Transverse colon (tissue), 4 donors: Measurements from ENCODE around the gene PHF21B. TPM values are rescaled to one million over a fixed set of nuclear protein-coding genes. Genes with fewer than 3 reads are reported as not detected.

Source experiments
- DNase-seq: peaks from one replicate; pipeline ENCODE4 v3.0.0-alpha.2; 2019
- H3K27ac ChIP-seq, 4 donors: fragments of 200-600 bp; sonication (generic); 2 replicates each; pipeline ENCODE4 v1.5.1; 2016 to 2018; ENCODE audit warnings: inconsistent platforms in 4 of 4
- H3K27me3 ChIP-seq: fragments of 200-600 bp; sonication (generic); 2 replicates; pipeline ENCODE4 v1.5.1; 2017; ENCODE audit warnings: inconsistent platforms
- H3K36me3 ChIP-seq, 4 donors: fragments of 200-600 bp; sonication (generic); 2 replicates each; pipeline ENCODE4 v1.5.1; 2017 to 2019; ENCODE audit warnings: inconsistent platforms in 4 of 4
- H3K4me1 ChIP-seq, 4 donors: fragments of 200-600 bp; sonication (generic); 2 replicates each; pipeline ENCODE4 v1.5.1; 2017 to 2020; ENCODE audit warnings: inconsistent platforms in 4 of 4
- H3K4me3 ChIP-seq, 4 donors: fragments of 200-600 bp; sonication (generic); 1 replicate in 1 of 4; 2 replicates in 3 of 4; pipeline versions ENCODE4 v1.5.1 to v1.6.1; 2017 to 2019; ENCODE audit warnings: inconsistent platforms in 4 of 4
- H3K9me3 ChIP-seq, 2 donors: fragments of 200-600 bp; sonication (generic); 2 replicates each; pipeline ENCODE4 v1.5.1; 2017 to 2019; ENCODE audit warnings: inconsistent platforms in 2 of 2
- CTCF ChIP-seq, 5 experiments: fragments of 200-600 bp in 3 of 5; fragments of 450-650 bp in 2 of 5; sonication (generic) in 3 of 5; IDR thresholded peaks; 1 replicate in 2 of 5; 2 replicates in 3 of 5; pipeline ENCODE4 v1.5.1; 2016 to 2017; ENCODE audit warnings: antibody characterized with exemption in 5 of 5, inconsistent platforms in 3 of 5, mild to moderate bottlenecking in 2 of 5, moderate library complexity in 1 of 5
- EP300 ChIP-seq: sonication (generic); formaldehyde crosslinking; IDR thresholded peaks from one replicate; pipeline ENCODE4 v1.6.1; 2017; ENCODE audit warnings: antibody characterized with exemption, low read depth
- POLR2A ChIP-seq: fragments of 450-650 bp; IDR thresholded peaks from one replicate; pipeline ENCODE4 v1.6.1; 2016; ENCODE audit warnings: antibody characterized with exemption, mild to moderate bottlenecking, moderate library complexity
- POLR2AphosphoS5 ChIP-seq, 3 donors: sonication (generic); formaldehyde crosslinking; IDR thresholded peaks; one replicate each; pipeline ENCODE4 v1.6.1; 2016; ENCODE audit warnings: antibody characterized with exemption in 3 of 3
- WGBS, 2 donors: methylation state at CpG; one replicate each; pipeline ENCODE4 v1.1.5; 2018; ENCODE audit warnings: low coverage in 1 of 2; 5-methylcytosine and 5-hydroxymethylcytosine counted together
- in situ Hi-C, 4 donors: fragments of 200-750 bp; cut with MboI; loops; one replicate each; pipeline versions ENCODE4 v1.15.0 to v1.15.1; 2017; ENCODE audit warnings: low sequenced_read_pairs in 3 of 4, low pct_ligation_motif_present in 1 of 4, low pct_unique_long_range_greater_than_20kb in 1 of 4
- intact Hi-C: fragments of 100-400 bp; cut with DNase I; formaldehyde crosslinking; loops from one replicate; pipeline ENCODE4 v1.15.1; 2023; ENCODE audit warnings: low total_unique reads
- total RNA-seq, 4 donors: library from RNA; depleted of rRNA; stranded (reverse); fragments of >200 nt; gene quantifications; one replicate each; pipeline ENCODE4 v1.1.0, GENCODE V29; 2016

PHF21B gene
- total RNA-seq, 4 donors from 2014 or later = not detected

GRCh38 chr22:44894321-44894720, 115.5 kb downstream of the PHF21B start:
- H3K4me3 ChIP-seq = no peak overlapping the region
- no peak for DNase-seq
- H3K27me3 ChIP-seq = no peaks in the 10 kb centered on the region
- no peaks in the 10 kb centered on the region for H3K9me3 ChIP-seq
- no peak for TF ChIP-seq POLR2AphosphoS5 (IDR thresholded peaks at IDR 0.05)
- no peak for TF ChIP-seq POLR2A
- 84 to 88% methylated on average over 3 to 11 of the region's 12 CpGs for WGBS, 2 donors
- intact Hi-C loops = no loop called here
- H3K4me1 ChIP-seq = no peaks in the 10 kb centered on the region
- no peak overlapping the region for H3K27ac ChIP-seq
- in situ Hi-C loops = no loop called here
- no peaks in the 10 kb centered on the region for H3K36me3 ChIP-seq

GRCh38 chr22:44893731-44894080, 116.1 kb downstream of the PHF21B start:
- in situ Hi-C loops = no loop called here
- no peak overlapping the region for H3K4me3 ChIP-seq
- H3K36me3 ChIP-seq = no peaks in the 10 kb centered on the region
- TF ChIP-seq CTCF (IDR thresholded peaks at IDR 0.05) = no peak
- TF ChIP-seq POLR2AphosphoS5 (IDR thresholded peaks at IDR 0.05) = no peak
- TF ChIP-seq EP300 = no peak
- no peak for TF ChIP-seq POLR2A
- WGBS, 2 donors = 33 to 72% methylated on average over 1 to 7 of the region's 7 CpGs
- H3K27ac ChIP-seq = no peak overlapping the region
- intact Hi-C loops = no loop called here
- no peaks in the 10 kb centered on the region for H3K4me1 ChIP-seq
- H3K27me3 ChIP-seq = no peaks in the 10 kb centered on the region
- peak; percentile 1 for DNase-seq
- H3K9me3 ChIP-seq = no peaks in the 10 kb centered on the region

GRCh38 chr22:44892803-44893730, 116.7 kb downstream of the PHF21B start:
- in situ Hi-C loops = no loop called here
- Histone ChIP-seq H3K36me3 (no peaks in the 10 kb centered on the region), H3K4me1 (no peaks in the 10 kb centered on the region), H3K9me3 (no peaks in the 10 kb centered on the region), H3K27me3 (no peaks in the 10 kb centered on the region), H3K27ac (no peak overlapping the region), H3K4me3 (no peak overlapping the region)
- DNase-seq = peak; percentile 6
- WGBS, 2 donors = 79% methylated on average over 20 of the region's 20 CpGs; no CpG with 5 or more reads in 1 of the 2 donors
- intact Hi-C loops = no loop called here
- TF ChIP-seq CTCF (IDR thresholded peaks at IDR 0.05) (no peak), POLR2AphosphoS5 (IDR thresholded peaks at IDR 0.05) (no peak), POLR2A (no peak), EP300 (no peak)

- H3K36me3 ChIP-seq = no peaks in the 10 kb centered on the region
- no peaks in the 10 kb centered on the region for H3K4me1 ChIP-seq
- 49 to 72% methylated on average over 5 to 13 of the region's 13 CpGs for WGBS, 2 donors
- H3K4me3 ChIP-seq = no peak overlapping the region
- no peaks in the 10 kb centered on the region for H3K9me3 ChIP-seq
- intact Hi-C loops (no loop called here), in situ Hi-C loops (no loop called here)
- peak; percentile 4 for DNase-seq
- TF ChIP-seq CTCF (IDR thresholded peaks at IDR 0.05) (no peak), POLR2AphosphoS5 (IDR thresholded peaks at IDR 0.05) (no peak), POLR2A (no peak), EP300 (no peak)
- H3K27ac ChIP-seq = no peak overlapping the region
- H3K27me3 ChIP-seq = no peaks in the 10 kb centered on the region
Observed at GRCh38 chr22:44892243-44892642, 117.6 kb downstream of the PHF21B start.
